GM23248 (cell line): ENCODE results near the gene SELENOF. TPM values are rescaled to one million over a fixed set of nuclear protein-coding genes. Genes with fewer than 3 reads are reported as not detected.

Experiments used
- DNase-seq: peaks from one replicate; pipeline ENCODE4 v3.0.0-alpha.2; 2015
- H2AFZ ChIP-seq: fragments of 200-600 bp; sonication (generic); 2 replicates; pipeline ENCODE4 v1.6.1; 2016; ENCODE audit warnings: antibody characterized with exemption
- H3F3A ChIP-seq: fragments of 200-600 bp; sonication (generic); 2 replicates; pipeline ENCODE4 v1.6.1; 2016; ENCODE audit warnings: mild to moderate bottlenecking, antibody characterized with exemption, mixed run types; ENCODE audit not compliant: insufficient read depth
- H3K27ac ChIP-seq: fragments of 200-600 bp; sonication (generic); 2 replicates; pipeline ENCODE4 v1.5.1; 2016; ENCODE audit warnings: mild to moderate bottlenecking
- H3K27me3 ChIP-seq: fragments of 200-600 bp; sonication (generic); replicated peaks from 2 replicates; pipeline ENCODE4 v1.6.1; 2016; ENCODE audit warnings: mild to moderate bottlenecking; ENCODE audit not compliant: insufficient read depth
- H3K36me3 ChIP-seq: fragments of 200-600 bp; sonication (generic); 2 replicates; pipeline ENCODE4 v1.6.1; 2016; ENCODE audit warnings: low read depth, mild to moderate bottlenecking
- H3K4me1 ChIP-seq: fragments of 200-600 bp; sonication (generic); 2 replicates; pipeline ENCODE4 v1.6.1; 2016; ENCODE audit warnings: mild to moderate bottlenecking; ENCODE audit not compliant: insufficient read depth
- H3K4me2 ChIP-seq: fragments of 200-600 bp; sonication (generic); one replicate; pipeline ENCODE4 v1.6.1; 2016; ENCODE audit warnings: mild to moderate bottlenecking; ENCODE audit not compliant: unreplicated experiment
- H3K4me3 ChIP-seq: fragments of 200-600 bp; sonication (generic); 2 replicates; pipeline ENCODE4 v1.5.1; 2016; ENCODE audit warnings: mild to moderate bottlenecking
- H3K79me2 ChIP-seq: fragments of 200-600 bp; sonication (generic); 2 replicates; pipeline ENCODE4 v1.6.1; 2016; ENCODE audit warnings: mild to moderate bottlenecking; ENCODE audit not compliant: insufficient read depth
- H3K9ac ChIP-seq: fragments of 200-600 bp; sonication (generic); 2 replicates; pipeline ENCODE4 v1.6.1; 2016; ENCODE audit warnings: mild to moderate bottlenecking
- H3K9me2 ChIP-seq: fragments of 200-600 bp; sonication (generic); 2 replicates; pipeline ENCODE4 v1.6.1; 2016; ENCODE audit warnings: mixed run types, mild to moderate bottlenecking, moderate library complexity; ENCODE audit not compliant: insufficient read depth
- H3K9me3 ChIP-seq: fragments of 200-600 bp; sonication (generic); one replicate; pipeline ENCODE4 v1.6.1; 2017; ENCODE audit warnings: low read depth
- H4K20me1 ChIP-seq: fragments of 200-600 bp; sonication (generic); 2 replicates; pipeline ENCODE4 v1.6.0; 2016; ENCODE audit not compliant: insufficient read depth
- EZH2 ChIP-seq: fragments of 200-600 bp; sonication (generic); IDR thresholded peaks from 2 replicates; pipeline ENCODE4 v1.6.1; 2018; ENCODE audit warnings: antibody characterized with exemption, mild to moderate bottlenecking; ENCODE audit not compliant: insufficient read depth, poor library complexity, severe bottlenecking
- EZH2phosphoT487 ChIP-seq: fragments of 200-600 bp; sonication (generic); IDR thresholded peaks from 2 replicates; pipeline ENCODE4 v1.6.1; 2018; ENCODE audit warnings: antibody characterized with exemption, moderate library complexity, mild to moderate bottlenecking, low read depth; ENCODE audit not compliant: insufficient read depth
- WGBS, 2 experiments: methylation state at CpG; one replicate each; pipeline ENCODE4 v1.1.6; 2015 to 2017; ENCODE audit warnings: low lambda C conversion rate in 2 of 2, low coverage in 1 of 2; ENCODE audit errors: missing lambda C conversion rate in 2 of 2; 5-methylcytosine and 5-hydroxymethylcytosine counted together
- in situ Hi-C: fragments of 300-500 bp; cut with MboI; formaldehyde crosslinking; loops from 2 replicates; pipeline ENCODE4 v1.15.0; 2020
- polyA plus RNA-seq: library from polyadenylated mRNA; unstranded; fragments of >200 nt; fragmentation: Nextera tagmentation; extraction: Ambion mirVana; gene quantifications from 2 replicates; pipeline ENCODE4 v1.2.1, GENCODE V29; 2016
- total RNA-seq: library from RNA; depleted of rRNA; stranded (reverse); fragments of >200 nt; shearing (Covaris generic); gene quantifications from 2 replicates; pipeline ENCODE4 v1.2.3, GENCODE V29; 2014

The SELENOF gene
- total and polyA plus RNA-seq, 2 experiments from 2014 or later = 280 to 296 TPM

DNA sequence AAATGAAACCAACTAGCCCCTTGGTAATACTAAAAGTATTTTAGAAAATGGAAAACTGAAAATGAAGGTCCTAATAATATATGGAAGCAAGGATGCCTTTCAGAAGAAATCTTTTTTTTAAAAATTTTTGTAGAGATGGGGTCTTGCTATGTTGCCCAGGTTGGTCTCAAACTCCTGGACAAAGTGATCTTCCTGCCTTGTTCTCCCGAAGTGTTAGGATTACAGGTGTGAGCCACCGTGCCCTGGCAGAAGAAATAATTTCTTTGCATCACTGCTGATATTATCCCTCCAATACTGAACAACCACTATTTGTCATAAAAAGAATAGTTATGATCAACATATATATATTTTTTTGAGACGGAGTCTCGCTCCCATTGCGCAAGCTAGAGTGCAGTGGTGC, 25.6 kb downstream of the SELENOF start:
- DNase-seq = no peak
- in situ Hi-C loops = no loop called here
- Histone ChIP-seq H3K9me2 (no peaks in the 10 kb centered on the region), H3K27me3 (no peaks in the 10 kb centered on the region), H3K79me2 (peaks cover 100% of the 10 kb centered on the region), H2AFZ (no peak overlapping the region), H3K4me1 (no peaks in the 10 kb centered on the region), H3K36me3 (peaks cover 13% of the 10 kb centered on the region), H3F3A (no peaks in the 10 kb centered on the region), H3K9me3 (no peaks in the 10 kb centered on the region), H3K27ac (no peak overlapping the region), H3K4me3 (no peak overlapping the region), H3K9ac (no peak overlapping the region), H3K4me2 (no peak overlapping the region), H4K20me1 (no peaks in the 10 kb centered on the region)
- 98% methylated on average over 5 of the region's 5 CpGs for WGBS, 2 experiments
- TF ChIP-seq EZH2phosphoT487 = no peak
- TF ChIP-seq EZH2 = no peak

DNA sequence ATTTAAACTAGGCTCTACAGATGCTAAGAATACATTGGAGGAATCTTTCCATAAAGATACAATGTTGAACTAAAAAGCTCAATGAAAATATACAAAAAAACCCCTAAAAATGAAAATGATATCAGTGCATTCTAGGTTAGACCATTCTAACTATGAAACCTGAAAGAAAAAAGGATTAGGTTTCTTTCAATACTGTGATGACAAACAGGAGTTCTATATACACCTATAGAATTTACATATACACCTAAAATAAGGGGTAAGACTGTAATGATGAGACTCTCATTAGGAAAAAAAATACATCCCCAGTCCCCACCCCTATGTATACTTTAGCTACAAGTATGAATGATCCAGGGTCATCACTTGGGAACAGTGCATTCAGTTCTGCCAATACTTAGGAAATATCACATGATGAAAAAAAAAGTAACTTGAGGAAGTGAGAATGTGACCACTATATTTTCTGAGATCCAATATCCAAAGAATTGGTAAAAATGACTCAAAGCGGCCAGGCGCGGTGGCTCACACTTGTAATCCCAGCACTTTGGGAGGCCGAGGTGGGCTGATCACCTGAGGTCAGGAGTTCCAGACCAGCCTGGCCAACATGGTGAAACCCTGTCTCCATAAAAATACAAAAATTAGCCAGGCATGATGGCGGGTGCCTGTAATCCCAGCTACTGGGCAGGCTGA, 26.3 kb downstream of the SELENOF start:
- no peak overlapping the region for H2AFZ ChIP-seq
- H3K36me3 ChIP-seq = peaks cover 8% of the 10 kb centered on the region; the same call in 1 of the 2 replicates
- H3F3A ChIP-seq = no peaks in the 10 kb centered on the region
- no peaks in the 10 kb centered on the region for H4K20me1 ChIP-seq
- H3K9ac ChIP-seq = no peak overlapping the region
- no peak overlapping the region for H3K4me3 ChIP-seq
- no peak overlapping the region for H3K4me2 ChIP-seq
- WGBS, 2 experiments = 95 to 97% methylated on average over 5 of the region's 5 CpGs
- no peaks in the 10 kb centered on the region for H3K9me3 ChIP-seq
- no peak for TF ChIP-seq EZH2
- no peak for TF ChIP-seq EZH2phosphoT487
- H3K27ac ChIP-seq = no peak overlapping the region
- H3K4me1 ChIP-seq = no peaks in the 10 kb centered on the region
- in situ Hi-C loops = no loop called here
- H3K79me2 ChIP-seq = peaks cover 100% of the 10 kb centered on the region
- DNase-seq = no peak
- H3K9me2 ChIP-seq = no peaks in the 10 kb centered on the region
- no peaks in the 10 kb centered on the region for H3K27me3 ChIP-seq

DNA sequence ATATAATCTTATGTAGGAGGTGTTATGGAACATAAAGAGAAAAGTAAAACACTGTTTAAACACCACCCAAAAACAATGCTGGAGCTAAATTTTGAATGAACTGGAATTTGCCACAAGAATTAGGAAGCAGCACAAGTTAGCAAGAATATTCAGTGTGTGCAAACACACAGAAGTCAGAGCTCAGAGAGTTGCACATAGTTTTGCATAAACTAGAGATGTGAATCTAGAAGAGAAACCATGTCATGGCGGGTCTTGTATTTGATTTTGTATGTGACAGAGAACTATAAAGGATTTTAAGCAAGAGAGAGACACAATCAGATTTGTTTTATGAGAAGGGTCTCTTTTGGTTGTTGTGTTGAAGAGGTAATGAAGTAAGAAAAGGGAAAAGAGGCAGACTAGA, 38.2 kb downstream of the SELENOF start:
- 97 to 100% methylated on average over 1 of the region's 1 CpG for WGBS, 2 experiments
- H3F3A ChIP-seq = no peaks in the 10 kb centered on the region
- no peak for DNase-seq
- H3K9me3 ChIP-seq = no peaks in the 10 kb centered on the region
- in situ Hi-C loops = no loop called here
- H3K4me3 ChIP-seq = no peak overlapping the region
- peaks cover 31% of the 10 kb centered on the region for H3K36me3 ChIP-seq
- no peaks in the 10 kb centered on the region for H3K27me3 ChIP-seq
- no peak overlapping the region for H3K27ac ChIP-seq
- no peaks in the 10 kb centered on the region; the same call in 1 of the 2 replicates for H4K20me1 ChIP-seq
- H3K79me2 ChIP-seq = peaks cover 19% of the 10 kb centered on the region
- no peaks in the 10 kb centered on the region for H3K4me1 ChIP-seq
- no peak overlapping the region for H3K9ac ChIP-seq
- H3K9me2 ChIP-seq = no peaks in the 10 kb centered on the region
- no peak overlapping the region for H2AFZ ChIP-seq
- TF ChIP-seq EZH2 (no peak), EZH2phosphoT487 (no peak)
- no peak overlapping the region for H3K4me2 ChIP-seq

DNA sequence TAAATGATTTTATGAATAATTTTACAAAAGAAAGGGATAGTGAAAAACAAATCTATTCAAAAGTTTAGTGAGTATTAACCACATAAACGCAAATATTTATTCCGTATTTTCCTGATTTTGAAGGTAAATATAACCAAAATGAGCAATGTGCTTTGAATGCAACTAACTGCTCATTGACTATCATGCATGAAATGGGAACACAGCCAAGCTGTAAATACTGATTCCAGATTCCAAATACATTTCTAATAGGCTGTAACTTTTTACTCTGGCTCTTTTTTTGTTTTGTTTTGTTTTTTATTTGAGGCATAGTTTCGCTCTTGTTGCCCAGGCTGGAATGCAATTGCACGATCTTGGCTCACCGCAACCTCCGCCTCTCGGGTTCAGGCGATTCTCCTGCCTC, 41.8 kb downstream of the SELENOF start:
- Histone ChIP-seq H3K4me3 (no peak overlapping the region), H3K27me3 (no peaks in the 10 kb centered on the region), H3K9me3 (no peaks in the 10 kb centered on the region), H3K4me1 (peaks cover 11% of the 10 kb centered on the region), H3K9me2 (no peaks in the 10 kb centered on the region), H4K20me1 (peaks cover 3% of the 10 kb centered on the region; the same call in 1 of the 2 replicates), H3K79me2 (peaks cover 33% of the 10 kb centered on the region; the same call in 1 of the 2 replicates), H3K9ac (no peak overlapping the region), H3K27ac (no peak overlapping the region), H3F3A (peaks cover 18% of the 10 kb centered on the region), H3K4me2 (no peak overlapping the region), H3K36me3 (peaks cover 11% of the 10 kb centered on the region; the same call in 1 of the 2 replicates), H2AFZ (no peak overlapping the region)
- in situ Hi-C loops = no loop called here
- peak; percentile 31 for DNase-seq
- TF ChIP-seq EZH2phosphoT487 (no peak), EZH2 (no peak)
- 91 to 94% methylated on average over 8 of the region's 8 CpGs for WGBS, 2 experiments
